GM12892 (cell line): ENCODE data around the gene FAM181A.

Source experiments
- POLR2A ChIP-seq: IDR thresholded peaks from 2 replicates; pipeline ENCODE4 v1.6.1; 2011; ENCODE audit warnings: low read depth, low read length, control low read depth
- POLR2AphosphoS5 ChIP-seq: IDR thresholded peaks from 2 replicates; pipeline ENCODE4 v1.6.1; 2011; ENCODE audit warnings: low read depth, low read length, control low read depth
- TAF1 ChIP-seq: IDR thresholded peaks from 2 replicates; pipeline ENCODE4 v1.6.1; 2011; ENCODE audit warnings: low read depth, mild to moderate bottlenecking, control low read depth, low read length, borderline replicate concordance

GRCh38 chr14:93897476-93897845, 29.7 kb upstream of the FAM181A start:
- no peak for TF ChIP-seq POLR2AphosphoS5
- no peak for TF ChIP-seq POLR2A
- TF ChIP-seq TAF1: no peak
